CD4-positive, alpha-beta T cell treated with Interferon alpha-2 for 1 hour (primary cell): ENCODE results near the gene SNAPC4.

Experiments
- DNase-seq, 2 donors: peaks; one replicate each; pipeline ENCODE4 v3.0.0-alpha.2; 2020 to 2022

The SNAPC4 gene

GRCh38 chr9:136391737-136392537, 8.0 kb downstream of the SNAPC4 start:
- DNase-seq = no peak

- no peak for DNase-seq
Observed at GRCh38 chr9:136389396-136389795, 10.6 kb downstream of the SNAPC4 start.

GRCh38 chr9:136387217-136387616, 12.8 kb downstream of the SNAPC4 start:
- no peak for DNase-seq

GRCh38 chr9:136386018-136386417, 14.0 kb downstream of the SNAPC4 start:
- DNase-seq = no peak

- peak; percentile 37 to 56 for DNase-seq
Observed at GRCh38 chr9:136385015-136385414, 15.0 kb downstream of the SNAPC4 start.

- DNase-seq = no peak
Observed at GRCh38 chr9:136383436-136383835, 16.5 kb downstream of the SNAPC4 start.

- no peak for DNase-seq
Observed at GRCh38 chr9:136381966-136382513, 17.9 kb downstream of the SNAPC4 start.

GRCh38 chr9:136381311-136381710, 18.7 kb downstream of the SNAPC4 start:
- no peak for DNase-seq

- DNase-seq = no peak
Observed at GRCh38 chr9:136380381-136380780, 19.6 kb downstream of the SNAPC4 start.

- no peak for DNase-seq
Observed at GRCh38 chr9:136379891-136380290, 20.1 kb downstream of the SNAPC4 start.

- no peak for DNase-seq
Observed at GRCh38 chr9:136379401-136379800, 20.6 kb downstream of the SNAPC4 start.

- no peak for DNase-seq
Observed at GRCh38 chr9:136379003-136379287, 21.0 kb downstream of the SNAPC4 start.

GRCh38 chr9:136378170-136379002, 21.6 kb downstream of the SNAPC4 start:
- no peak for DNase-seq

- DNase-seq = no peak
Observed at GRCh38 chr9:136377341-136378169, 22.4 kb downstream of the SNAPC4 start.

GRCh38 chr9:136376457-136376856, 23.5 kb downstream of the SNAPC4 start:
- DNase-seq = no peak

GRCh38 chr9:136375096-136375495, 24.9 kb downstream of the SNAPC4 start:
- DNase-seq = no peak

- DNase-seq = no peak
Observed at GRCh38 chr9:136374183-136374575, 25.8 kb downstream of the SNAPC4 start.

- DNase-seq = peak in 1 of 2 donors; percentile 45
Observed at GRCh38 chr9:136373300-136374182, 26.4 kb downstream of the SNAPC4 start, which contains the start of gene CARD9. Gene CARD9 (minus strand): TSS chr9:136373669. CDS start chr9:136372078, 1,591 bp downstream.

GRCh38 chr9:136372561-136373299, 27.2 kb downstream of the SNAPC4 start:
- DNase-seq = peak in 1 of 2 donors; percentile 51

GRCh38 chr9:136372006-136372405, 28.0 kb downstream of the SNAPC4 start:
- DNase-seq = no peak

- no peak for DNase-seq
Observed at GRCh38 chr9:136371533-136371880, 28.5 kb downstream of the SNAPC4 start.
